Osteoblast (primary cell): ENCODE data around the gene SKIC2. TPM values are rescaled to one million over a fixed set of nuclear protein-coding genes. Genes with fewer than 3 reads are reported as not detected.
"Not testable (repeated sequence)": the region's sequence is repeated elsewhere in the genome, so short reads cannot be mapped to it uniquely, and the experiment has no call there.

Experiments
- DNase-seq: peaks from one replicate; pipeline ENCODE4 v3.0.0; 2011; ENCODE audit warnings: low spot score, mixed read lengths; ENCODE audit not compliant: insufficient read length; ENCODE audit errors: missing footprints
- H2AFZ ChIP-seq: 2 replicates; pipeline ENCODE4 v1.6.0; 2011; ENCODE audit warnings: mild to moderate bottlenecking, low read length
- H3K27ac ChIP-seq: 2 replicates; pipeline ENCODE4 v1.5.1; 2011; ENCODE audit warnings: mild to moderate bottlenecking, low read depth, low read length, moderate library complexity
- H3K27me3 ChIP-seq: 2 replicates; pipeline ENCODE4 v1.6.0; 2012; ENCODE audit warnings: mild to moderate bottlenecking, control low read depth, inconsistent platforms, low read length, moderate library complexity; ENCODE audit not compliant: insufficient read depth
- H3K36me3 ChIP-seq: 2 replicates; pipeline ENCODE4 v1.5.1; 2011; ENCODE audit warnings: mild to moderate bottlenecking, low read length, control low read depth, moderate library complexity; ENCODE audit not compliant: insufficient read depth
- H3K4me1 ChIP-seq: 2 replicates; pipeline ENCODE4 v1.5.1; 2011; ENCODE audit warnings: mild to moderate bottlenecking, low read length, control low read depth, moderate library complexity; ENCODE audit not compliant: insufficient read depth
- H3K4me2 ChIP-seq: 2 replicates; pipeline ENCODE4 v1.6.0; 2011; ENCODE audit warnings: mild to moderate bottlenecking, low read length; ENCODE audit not compliant: insufficient read depth
- H3K4me3 ChIP-seq: fragments of 200-600 bp; sonication (generic); 3 replicates; pipeline ENCODE4 v1.5.1; 2012; ENCODE audit warnings: mild to moderate bottlenecking, low read length, inconsistent platforms; ENCODE audit not compliant: insufficient read depth
- H3K79me2 ChIP-seq: 2 replicates; pipeline ENCODE4 v1.6.0; 2012; ENCODE audit warnings: mild to moderate bottlenecking, low read length, control low read depth, inconsistent platforms; ENCODE audit not compliant: insufficient read depth
- H3K9me3 ChIP-seq: 2 replicates; pipeline ENCODE4 v1.5.1; 2011; ENCODE audit warnings: low read depth, low read length, control low read depth
- H4K20me1 ChIP-seq: 2 replicates; pipeline ENCODE4 v1.6.0; 2012; ENCODE audit warnings: mild to moderate bottlenecking, low read length, control low read depth; ENCODE audit not compliant: insufficient read depth
- small RNA-seq: library from RNA; depleted of rRNA; stranded (forward); fragments of <200 nt; gene quantifications from one replicate; pipeline ENCODE3, GENCODE V24; 2012
- total RNA-seq: library from RNA; depleted of rRNA; stranded (reverse); fragments of >200 nt; gene quantifications from 2 replicates; pipeline ENCODE4 v1.2.3, GENCODE V29; 2012

SKIC2 gene
- total RNA-seq, 1 donor = 42.0 TPM

DNA sequence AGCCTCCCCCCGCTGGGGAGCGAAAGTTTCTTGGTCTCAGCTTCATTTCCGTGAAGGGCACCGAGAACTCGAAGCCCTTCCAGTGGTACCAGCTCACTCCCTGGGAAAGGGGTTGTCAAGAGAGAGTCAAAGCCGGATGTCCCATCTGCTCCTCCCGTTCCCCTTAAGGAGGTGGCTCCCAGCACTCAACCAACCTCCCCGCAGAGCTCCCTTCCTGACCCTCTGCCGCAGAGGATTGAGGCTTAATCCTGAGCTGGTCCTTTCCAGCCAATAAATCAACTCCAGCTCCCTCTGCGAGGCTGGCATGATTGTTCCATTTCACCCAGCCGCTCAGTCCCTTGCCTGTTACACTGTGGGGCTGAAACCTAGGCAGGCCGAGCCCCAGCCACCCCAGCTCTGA lies 49.6 kb downstream of the SKIC2 start:
- H3K4me3 ChIP-seq, H3K27ac ChIP-seq, H2AFZ ChIP-seq, H3K4me2 ChIP-seq, H3K9me3 ChIP-seq, H3K36me3 ChIP-seq, H3K4me1 ChIP-seq, H3K27me3 ChIP-seq, H4K20me1 ChIP-seq, H3K79me2 ChIP-seq: not testable (repeated sequence)
- peak; percentile 11 for DNase-seq

DNA sequence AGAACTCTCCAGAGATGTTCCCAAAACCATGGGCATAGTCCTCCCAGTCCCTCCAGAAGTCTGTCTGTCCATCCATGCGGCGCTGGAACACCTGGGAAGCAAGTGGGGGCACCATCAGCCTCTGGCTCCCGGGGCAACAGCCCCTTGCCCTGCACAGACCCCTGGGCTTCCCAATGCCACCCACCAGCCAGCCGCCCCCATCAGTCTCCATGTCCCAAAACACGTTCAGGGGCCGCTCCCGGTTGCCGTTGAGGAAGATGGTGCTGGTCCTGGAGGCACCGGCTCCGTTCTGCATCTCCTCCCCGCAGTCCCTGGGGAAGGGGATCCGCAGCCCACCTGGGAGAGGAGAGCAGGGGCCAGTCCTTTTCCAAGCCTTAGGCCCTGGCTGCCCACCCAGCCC lies 50.6 kb downstream of the SKIC2 start:
- H3K9me3 ChIP-seq, H3K4me2 ChIP-seq, H4K20me1 ChIP-seq, H3K4me1 ChIP-seq, H3K27me3 ChIP-seq, H3K79me2 ChIP-seq, H3K4me3 ChIP-seq, H2AFZ ChIP-seq, DNase-seq, H3K36me3 ChIP-seq, H3K27ac ChIP-seq: not testable (repeated sequence)

DNA sequence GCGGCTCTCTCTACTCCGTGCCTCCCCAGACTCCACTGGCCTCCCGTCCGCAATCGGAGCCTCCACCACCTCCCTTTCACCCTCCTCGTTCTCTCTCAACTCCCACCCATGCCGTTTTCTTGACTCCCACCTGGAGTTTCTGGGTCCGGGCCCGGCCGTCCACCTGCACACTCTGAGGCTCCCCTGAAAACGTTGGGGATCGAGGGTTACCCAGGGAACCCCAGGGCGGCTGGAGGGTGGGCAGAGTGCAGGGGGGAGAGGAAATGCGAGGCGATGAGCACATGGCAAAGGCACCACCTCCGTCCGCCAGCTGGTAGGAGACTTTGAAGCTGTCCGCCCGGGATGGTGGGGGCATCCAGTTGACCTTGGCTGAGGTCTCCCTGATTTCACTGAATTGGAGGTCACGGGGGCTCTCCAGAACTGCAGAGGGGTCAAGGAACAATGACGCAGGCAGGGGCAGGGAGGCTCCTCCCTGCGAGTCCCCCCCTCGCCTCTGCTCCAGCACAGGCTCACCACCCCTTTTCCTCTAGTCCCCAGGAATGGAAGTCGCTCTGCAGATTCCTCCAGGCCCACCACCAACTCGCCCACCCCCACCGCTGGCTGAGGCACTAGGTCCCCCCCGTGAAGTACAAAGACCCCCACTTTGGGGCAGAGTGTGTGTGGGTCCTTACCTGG lies 52.0 kb downstream of the SKIC2 start:
- H3K4me2 ChIP-seq, H3K27ac ChIP-seq, H3K4me3 ChIP-seq, H3K27me3 ChIP-seq, H3K9me3 ChIP-seq, H2AFZ ChIP-seq, H4K20me1 ChIP-seq, H3K79me2 ChIP-seq, H3K4me1 ChIP-seq, H3K36me3 ChIP-seq: not testable (repeated sequence)
- peak; percentile 1 for DNase-seq

DNA sequence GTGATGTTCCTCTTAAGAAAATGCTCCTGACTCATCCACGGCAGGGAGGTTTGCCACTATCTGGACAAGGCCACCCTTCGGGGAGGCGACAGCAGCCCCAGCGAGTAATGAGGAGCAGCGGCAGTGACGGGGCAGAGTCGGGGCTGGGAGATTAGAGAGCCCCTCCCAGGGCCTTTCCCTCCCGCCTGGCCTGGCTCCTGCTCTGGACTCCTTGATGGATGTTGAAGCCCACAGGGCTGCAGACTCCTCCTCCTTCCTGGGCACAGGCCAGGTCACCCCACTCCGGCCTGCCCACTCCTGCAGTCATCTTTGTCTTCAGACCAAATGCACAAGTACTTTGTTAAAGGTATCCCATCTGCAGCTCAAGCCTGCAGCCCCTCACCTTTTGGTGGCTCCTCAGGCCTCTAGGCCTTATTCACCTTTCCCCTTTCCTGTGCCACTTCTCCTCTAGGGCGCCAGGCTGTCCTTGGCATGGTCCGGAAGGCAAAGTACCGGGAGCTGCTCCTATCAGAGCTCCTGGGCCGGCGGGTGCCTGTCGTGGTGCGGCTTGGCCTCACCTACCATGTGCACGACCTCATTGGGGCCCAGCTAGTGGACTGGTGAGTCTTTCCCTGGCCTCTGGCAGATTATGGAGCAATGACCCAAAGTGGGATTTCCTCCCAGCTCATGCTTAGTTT lies 54.1 kb downstream of the SKIC2 start:
- not testable (repeated sequence) for H3K27me3 ChIP-seq, DNase-seq, H3K4me2 ChIP-seq, H3K4me1 ChIP-seq, H3K36me3 ChIP-seq, H3K4me3 ChIP-seq, H4K20me1 ChIP-seq, H3K9me3 ChIP-seq, H3K27ac ChIP-seq, H3K79me2 ChIP-seq, H2AFZ ChIP-seq

DNA sequence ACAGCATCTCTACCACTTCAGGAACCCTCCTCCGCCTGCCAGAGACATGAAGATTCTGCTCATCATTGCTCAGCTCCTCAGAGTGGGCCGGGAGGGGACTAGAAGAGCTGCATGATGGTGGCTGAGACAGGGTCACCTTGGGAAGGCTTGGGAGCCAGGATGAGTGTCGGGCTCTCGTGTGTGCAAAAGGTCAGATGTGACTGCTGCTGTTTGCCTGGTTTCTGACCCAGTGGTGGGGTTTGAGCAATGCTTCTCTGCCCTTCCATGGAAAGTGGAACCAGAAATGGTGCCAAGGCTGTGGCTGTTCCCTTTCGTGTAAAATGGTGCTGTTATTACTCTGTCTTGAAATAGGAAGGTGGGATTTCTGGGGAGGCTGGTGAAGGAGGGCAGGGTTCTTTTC lies 54.8 kb downstream of the SKIC2 start:
- H3K79me2 ChIP-seq, H3K4me2 ChIP-seq, H3K4me3 ChIP-seq, H3K9me3 ChIP-seq, H2AFZ ChIP-seq, H3K27ac ChIP-seq, DNase-seq, H3K4me1 ChIP-seq, H3K27me3 ChIP-seq, H3K36me3 ChIP-seq, H4K20me1 ChIP-seq: not testable (repeated sequence)

DNA sequence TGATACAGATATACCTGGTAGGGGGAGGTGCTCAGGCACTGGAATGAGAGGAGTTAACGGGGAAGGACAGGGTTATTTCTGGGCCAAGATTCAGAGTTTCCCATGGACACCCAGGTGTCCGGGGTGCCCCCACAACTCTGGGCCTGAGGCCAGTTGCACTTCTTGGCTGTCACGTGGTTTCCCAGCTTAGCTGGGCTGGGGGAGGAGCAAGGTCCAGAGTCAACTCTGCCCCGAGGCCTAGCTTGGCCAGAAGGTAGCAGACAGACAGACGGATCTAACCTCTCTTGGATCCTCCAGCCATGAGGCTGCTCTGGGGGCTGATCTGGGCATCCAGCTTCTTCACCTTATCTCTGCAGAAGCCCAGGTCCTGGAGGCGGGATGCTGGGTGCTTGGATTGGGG lies 55.6 kb downstream of the SKIC2 start, which contains the start of gene C4B:
C4B (plus strand) TSS at position 249 of the 400 bp plus-strand sequence; CDS start at position 300, 51 bp downstream.
- H3K27me3 ChIP-seq, H3K36me3 ChIP-seq, H3K4me2 ChIP-seq, H4K20me1 ChIP-seq, H3K4me1 ChIP-seq, DNase-seq, H3K27ac ChIP-seq, H3K9me3 ChIP-seq, H3K4me3 ChIP-seq, H3K79me2 ChIP-seq, H2AFZ ChIP-seq: not testable (repeated sequence)

Small RNAs within 50 kb of the gene (small RNA-seq; reads per million reads assigned to genes)
- gene AL645922.1 = not detected

Other genes starting within 250 kb of the SKIC2 start
- not detected in 2 replicates for gene LY6G6D, start 243.8 kb upstream of the SKIC2 start, total RNA-seq
- not detected in 2 replicates for gene LY6G6C, start 237.4 kb upstream of the SKIC2 start, total RNA-seq
- not detected in 2 replicates for gene MPIG6B, start 235.8 kb upstream of the SKIC2 start, total RNA-seq
- 96.6 and 97.5 TPM in 2 replicates for gene DDAH2, start 229.9 kb upstream of the SKIC2 start, total RNA-seq
- gene CLIC1, start 222.6 kb upstream of the SKIC2 start, total RNA-seq = 502 and 581 TPM in 2 replicates
- 12.4 and 13.0 TPM in 2 replicates for gene MSH5, start 219.2 kb upstream of the SKIC2 start, total RNA-seq
- 0.59 and 1.4 TPM in 2 replicates for gene SAPCD1, start 196.5 kb upstream of the SKIC2 start, total RNA-seq
- 0.29 and 0.36 TPM in 2 replicates for gene VWA7, start 181.8 kb upstream of the SKIC2 start, total RNA-seq
- 40.1 and 42.0 TPM in 2 replicates for gene VARS1, start 163.4 kb upstream of the SKIC2 start, total RNA-seq
- gene LSM2, start 152.2 kb upstream of the SKIC2 start, total RNA-seq = 18.3 and 22.4 TPM in 2 replicates
- gene HSPA1L, start 143.9 kb upstream of the SKIC2 start, total RNA-seq = 0.29 and 0.72 TPM in 2 replicates
- 33.3 and 36.9 TPM in 2 replicates for gene HSPA1A, start 143.6 kb upstream of the SKIC2 start, total RNA-seq
- gene HSPA1B, start 131.4 kb upstream of the SKIC2 start, total RNA-seq = 45.7 and 59.7 TPM in 2 replicates
- gene NEU1, start 96.4 kb upstream of the SKIC2 start, total RNA-seq = 114 and 117 TPM in 2 replicates
- not detected in 2 replicates for gene SLC44A4, start 80.2 kb upstream of the SKIC2 start, total RNA-seq
- 40.1 and 40.9 TPM in 2 replicates for gene EHMT2, start 61.5 kb upstream of the SKIC2 start, total RNA-seq
- gene ZBTB12, start 57.1 kb upstream of the SKIC2 start, total RNA-seq = 2.1 and 3.6 TPM in 2 replicates
- 12.7 and 18.0 TPM in 2 replicates for gene C2, start 31.5 kb upstream of the SKIC2 start, total RNA-seq
- 16.5 and 26.8 TPM in 2 replicates for gene CFB, start 13.1 kb upstream of the SKIC2 start, total RNA-seq
- gene NELFE, start 204 bp upstream of the SKIC2 start, total RNA-seq = 86.5 and 95.8 TPM in 2 replicates
- 16.8 and 18.1 TPM in 2 replicates for gene DXO, start 13.0 kb downstream of the SKIC2 start, total RNA-seq
- 7.2 and 8.3 TPM in 2 replicates for gene C4A, start 22.9 kb downstream of the SKIC2 start, total RNA-seq
- gene C4B, start 55.6 kb downstream of the SKIC2 start, total RNA-seq = 4.1 and 6.5 TPM in 2 replicates
- under 0.01 and 0.72 TPM in 2 replicates for gene CYP21A2, start 79.2 kb downstream of the SKIC2 start, total RNA-seq
- 8.3 and 11.9 TPM in 2 replicates for gene TNXB, start 150.2 kb downstream of the SKIC2 start, total RNA-seq
- 27.5 and 30.1 TPM in 2 replicates for gene ATF6B, start 169.1 kb downstream of the SKIC2 start, total RNA-seq
- gene FKBPL, start 171.1 kb downstream of the SKIC2 start, total RNA-seq = 9.8 and 11.5 TPM in 2 replicates
- under 0.01 TPM in 1 of 2 replicates, not detected in the other for gene PRRT1, start 192.8 kb downstream of the SKIC2 start, total RNA-seq
- 6.5 and 8.3 TPM in 2 replicates for gene PPT2, start 195.0 kb downstream of the SKIC2 start, total RNA-seq
- gene EGFL8, start 205.4 kb downstream of the SKIC2 start, total RNA-seq = 0.29 and 0.36 TPM in 2 replicates
- gene AGPAT1, start 216.9 kb downstream of the SKIC2 start, total RNA-seq = 17.4 and 19.2 TPM in 2 replicates
- 25.3 and 32.9 TPM in 2 replicates for gene RNF5, start 219.2 kb downstream of the SKIC2 start, total RNA-seq
- gene AGER, start 225.1 kb downstream of the SKIC2 start, total RNA-seq = under 0.01 TPM in 2 replicates
- gene PBX2, start 231.0 kb downstream of the SKIC2 start, total RNA-seq = 17.4 and 18.6 TPM in 2 replicates
- 0.88 and 1.1 TPM in 2 replicates for gene GPSM3, start 233.5 kb downstream of the SKIC2 start, total RNA-seq